ENCODE measurements around the gene TARS2.

The TARS2 gene

GRCh38 chr1:150528196-150528595, 41.0 kb downstream of the TARS2 start:
- no peak for DNase-seq (ENCODE audit: insufficient read length)
- no peak for TF ChIP-seq POLR2AphosphoS5 (IDR thresholded peaks at IDR 0.05; ENCODE audit: low read depth, low read length)
- no peak for TF ChIP-seq TAF1 (IDR thresholded peaks at IDR 0.05; ENCODE audit: borderline replicate concordance, low read depth, low read length)
- no peak for TF ChIP-seq POLR2A (IDR thresholded peaks at IDR 0.05; ENCODE audit: low read depth, low read length)
- FAIRE-seq, result no peak

DNA sequence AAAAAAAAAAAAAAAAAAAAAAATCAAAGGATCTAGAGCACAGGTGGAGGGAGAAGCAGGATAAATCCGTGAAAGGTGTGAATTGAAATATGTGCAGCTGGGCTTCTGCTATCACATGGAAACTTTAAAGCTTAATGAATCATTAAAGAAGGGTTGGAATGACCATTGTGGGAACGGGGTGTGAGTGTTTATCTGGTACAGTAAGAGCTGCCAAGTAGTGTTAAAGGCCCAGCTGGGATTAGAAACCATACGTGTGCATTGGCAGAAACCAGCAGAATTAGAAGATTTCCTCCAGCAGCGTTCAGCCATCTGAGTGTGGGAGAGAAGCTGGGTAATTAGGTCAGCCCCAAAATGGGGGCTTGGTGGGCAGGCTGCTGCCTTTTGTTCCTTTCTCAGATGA, 41.8 kb downstream of the TARS2 start:
- FAIRE-seq (no peak), DNase-seq (ENCODE audit: insufficient read length) (no peak)
- TF ChIP-seq TAF1 (IDR thresholded peaks at IDR 0.05; ENCODE audit: borderline replicate concordance, low read depth, low read length) (no peak), POLR2A (IDR thresholded peaks at IDR 0.05; ENCODE audit: low read depth, low read length) (no peak), POLR2AphosphoS5 (IDR thresholded peaks at IDR 0.05; ENCODE audit: low read depth, low read length) (no peak)

DNA sequence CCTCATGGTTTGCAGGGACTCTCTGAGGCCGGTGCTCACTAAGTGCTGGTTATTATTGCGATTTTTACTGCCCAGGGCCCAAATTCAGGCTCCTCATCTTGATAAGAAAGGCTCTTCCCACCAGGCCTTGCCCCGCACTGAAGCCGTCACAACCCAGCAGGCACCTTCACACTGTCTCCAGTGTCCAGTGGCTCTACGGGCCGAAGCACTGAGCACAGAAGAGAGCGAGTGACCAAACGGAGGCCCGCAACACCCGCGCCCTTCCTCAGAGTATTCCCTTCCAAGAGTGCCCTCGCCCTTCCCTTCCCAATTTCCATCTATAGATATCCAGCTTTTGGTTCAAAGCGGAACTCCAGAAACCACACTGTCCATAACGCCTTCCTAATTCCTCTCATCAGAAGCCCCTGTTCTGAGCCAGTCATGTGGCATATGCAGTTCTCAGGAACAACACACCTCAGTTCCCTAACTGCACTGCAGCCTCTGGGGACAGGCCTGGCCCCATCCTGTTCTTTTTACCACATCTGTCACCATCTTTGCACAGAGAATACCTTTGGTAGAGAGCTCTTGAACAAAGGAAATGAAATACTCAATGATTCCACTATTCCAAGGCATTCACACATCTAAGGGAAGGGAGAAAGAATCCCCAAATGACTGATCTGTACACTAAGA, 43.4 kb downstream of the TARS2 start:
- no peak for DNase-seq (ENCODE audit: insufficient read length)
- TF ChIP-seq POLR2A (IDR thresholded peaks at IDR 0.05; ENCODE audit: low read depth, low read length), result no peak
- TF ChIP-seq POLR2AphosphoS5 (IDR thresholded peaks at IDR 0.05; ENCODE audit: low read depth, low read length), result no peak
- no peak for TF ChIP-seq TAF1 (IDR thresholded peaks at IDR 0.05; ENCODE audit: borderline replicate concordance, low read depth, low read length)
- FAIRE-seq, result no peak

- no peak for FAIRE-seq
- TF ChIP-seq TAF1 (IDR thresholded peaks at IDR 0.05; ENCODE audit: borderline replicate concordance, low read depth, low read length) (no peak), POLR2AphosphoS5 (IDR thresholded peaks at IDR 0.05; ENCODE audit: low read depth, low read length) (no peak), POLR2A (IDR thresholded peaks at IDR 0.05; ENCODE audit: low read depth, low read length) (no peak)
- DNase-seq (ENCODE audit: insufficient read length), result no peak
These were observed 45.6 kb downstream of the TARS2 start for GRCh38 chr1:150532860-150533259.

DNA sequence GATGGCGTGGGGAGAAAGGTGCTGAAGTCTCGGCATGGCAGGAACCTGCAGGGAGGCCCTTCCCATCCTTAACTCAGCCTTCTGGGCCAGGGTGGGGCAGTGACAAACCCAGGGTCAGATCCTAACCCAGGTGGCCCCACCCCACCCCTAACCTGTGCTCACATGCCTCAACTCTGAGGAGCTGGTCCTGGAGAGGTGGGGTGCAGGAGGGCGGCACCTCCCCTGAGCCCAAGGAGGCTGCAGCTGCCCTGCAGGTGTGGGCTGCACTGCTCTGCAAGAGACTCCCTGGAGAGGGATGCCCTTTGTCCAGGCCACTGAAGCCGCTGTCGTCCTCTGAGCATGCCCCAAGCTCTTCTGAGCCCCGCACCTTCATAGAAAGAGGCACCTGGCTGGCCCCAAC, 46.8 kb downstream of the TARS2 start:
- TF ChIP-seq TAF1 (IDR thresholded peaks at IDR 0.05; ENCODE audit: borderline replicate concordance, low read depth, low read length), result no peak
- DNase-seq (ENCODE audit: insufficient read length) (no peak), FAIRE-seq (no peak)

- no peak for TF ChIP-seq POLR2A (IDR thresholded peaks at IDR 0.05; ENCODE audit: low read depth, low read length)
- TF ChIP-seq POLR2AphosphoS5 (IDR thresholded peaks at IDR 0.05; ENCODE audit: low read depth, low read length), result no peak
- no peak for TF ChIP-seq TAF1 (IDR thresholded peaks at IDR 0.05; ENCODE audit: borderline replicate concordance, low read depth, low read length)
- no peak for FAIRE-seq
- DNase-seq (ENCODE audit: insufficient read length), result no peak
These were observed 48.5 kb downstream of the TARS2 start for GRCh38 chr1:150535511-150536287.

DNA sequence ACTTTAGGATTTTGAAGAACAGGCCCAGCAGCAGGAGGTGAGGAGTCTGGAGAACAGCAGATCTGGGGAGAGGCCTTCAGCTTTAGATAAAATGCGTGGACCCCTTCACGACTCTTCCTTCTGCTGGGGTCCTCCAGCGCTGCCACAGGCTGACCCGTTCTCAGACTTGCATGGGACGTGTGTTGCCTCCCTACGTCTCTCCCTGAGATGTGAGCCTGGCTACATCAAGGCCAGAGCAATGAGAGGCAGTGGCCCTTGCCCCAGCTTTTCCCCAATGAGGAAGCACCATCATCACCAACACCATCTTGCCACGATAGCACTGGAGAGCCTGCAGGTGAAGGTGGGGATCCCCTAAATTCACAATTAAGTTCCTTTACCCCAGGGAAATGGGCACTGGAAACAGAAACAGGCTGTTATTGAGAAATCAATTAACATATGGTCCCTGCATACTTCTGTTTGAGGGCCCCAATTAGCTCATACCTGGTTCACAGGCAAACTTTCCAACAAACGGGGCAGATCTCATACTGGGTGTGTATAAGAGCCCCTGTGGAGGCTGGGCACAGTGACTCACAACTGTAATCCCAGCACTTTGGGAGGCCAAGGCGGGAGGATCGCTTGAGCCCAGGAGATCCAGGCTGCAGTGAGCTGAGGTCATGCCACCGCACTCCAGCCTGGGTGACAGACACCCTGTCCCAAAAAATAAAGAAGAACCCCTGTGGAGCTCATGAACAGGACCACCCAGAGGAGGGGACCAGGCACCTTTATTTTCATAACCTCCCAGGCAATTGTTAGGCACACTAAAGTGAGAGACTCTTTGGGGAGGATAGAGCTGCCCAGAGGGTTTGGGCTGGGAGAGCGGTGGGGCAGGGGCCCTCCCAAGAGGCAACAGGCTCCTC, 49.9 kb downstream of the TARS2 start:
- DNase-seq (ENCODE audit: insufficient read length) (no peak), FAIRE-seq (no peak)
- no peak for TF ChIP-seq POLR2A (IDR thresholded peaks at IDR 0.05; ENCODE audit: low read depth, low read length)
- no peak for TF ChIP-seq POLR2AphosphoS5 (IDR thresholded peaks at IDR 0.05; ENCODE audit: low read depth, low read length)
- TF ChIP-seq TAF1 (IDR thresholded peaks at IDR 0.05; ENCODE audit: borderline replicate concordance, low read depth, low read length), result no peak

DNA sequence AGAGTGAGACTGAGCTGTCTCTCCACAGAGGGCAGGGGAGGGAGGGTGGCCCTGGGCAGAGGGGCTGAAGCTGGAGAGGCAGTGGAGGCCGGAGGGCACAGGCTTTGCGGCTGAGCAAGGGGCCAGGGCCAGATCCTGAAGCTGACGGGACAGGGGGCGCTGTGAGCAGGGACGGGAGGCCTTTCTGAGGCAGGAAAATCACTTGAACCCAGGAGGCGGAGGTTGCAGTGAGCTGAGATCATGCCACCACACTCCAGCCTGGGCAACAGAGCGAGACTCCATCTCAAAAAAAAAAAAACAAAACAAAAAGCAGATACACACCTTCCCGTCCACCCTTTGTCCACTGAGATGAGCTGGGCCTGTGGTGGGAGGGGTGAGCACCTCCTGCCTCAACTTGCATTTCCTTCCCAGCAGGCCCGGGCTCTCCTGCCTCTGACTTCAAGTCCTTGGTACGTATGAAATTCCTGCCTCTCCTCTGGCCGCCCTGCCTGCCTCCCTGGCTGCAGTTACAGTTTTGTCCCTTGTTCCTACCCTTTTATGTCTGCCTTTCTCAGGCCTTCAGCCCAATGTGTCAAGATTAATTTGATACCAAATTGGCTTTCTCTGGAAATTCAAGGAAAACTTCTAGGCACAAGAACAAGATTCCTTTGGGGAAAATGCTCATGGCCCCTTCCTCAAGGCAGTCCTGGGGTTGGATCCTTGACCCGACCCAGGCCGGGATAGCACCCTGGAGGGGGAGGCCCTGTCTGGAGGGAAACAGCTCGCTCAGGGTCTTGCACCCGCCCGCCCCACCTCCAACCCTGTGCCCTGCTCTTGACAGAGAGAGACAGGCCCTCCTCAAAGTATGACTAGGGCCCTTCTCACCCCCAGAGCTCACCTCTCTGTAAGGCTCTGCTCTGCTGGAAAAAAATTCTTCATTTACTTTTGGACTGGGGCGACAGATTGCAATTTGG, 50.8 kb downstream of the TARS2 start:
- FAIRE-seq, result no peak
- no peak for DNase-seq (ENCODE audit: insufficient read length)
- no peak for TF ChIP-seq TAF1 (IDR thresholded peaks at IDR 0.05; ENCODE audit: borderline replicate concordance, low read depth, low read length)
- TF ChIP-seq POLR2AphosphoS5 (IDR thresholded peaks at IDR 0.05; ENCODE audit: low read depth, low read length), result no peak
- TF ChIP-seq POLR2A (IDR thresholded peaks at IDR 0.05; ENCODE audit: low read depth, low read length), result no peak

DNA sequence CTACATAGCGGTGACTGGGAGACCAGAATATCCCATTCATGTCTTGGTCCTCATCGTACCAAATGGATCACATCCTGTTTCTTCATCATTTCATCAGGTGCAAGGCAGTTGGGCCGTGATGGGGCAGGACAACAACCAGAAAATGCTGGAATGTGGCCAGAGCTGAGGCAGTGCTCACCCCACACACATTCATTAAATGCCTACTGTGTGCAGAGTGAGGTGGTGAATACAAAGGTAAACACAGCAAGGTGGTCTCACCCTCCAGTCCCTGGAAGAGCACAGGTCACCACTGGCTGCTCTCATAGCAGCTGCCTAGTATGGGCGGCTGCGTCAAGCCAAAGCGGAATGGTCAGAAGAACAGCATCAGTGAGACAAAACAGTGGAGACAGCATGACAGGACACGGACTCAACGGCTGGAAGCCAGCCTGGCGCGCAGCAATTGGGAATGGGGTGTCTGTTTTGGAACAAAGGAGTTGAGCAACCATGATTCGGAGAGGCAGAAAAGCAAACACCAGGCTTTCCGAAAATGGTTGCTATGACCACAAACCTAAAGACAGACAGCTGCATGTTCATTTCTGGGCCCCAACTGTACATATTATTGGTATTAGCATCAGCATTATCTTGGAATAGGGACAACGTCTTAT, 56.4 kb downstream of the TARS2 start:
- TF ChIP-seq POLR2A (IDR thresholded peaks at IDR 0.05; ENCODE audit: low read depth, low read length) (no peak), POLR2AphosphoS5 (IDR thresholded peaks at IDR 0.05; ENCODE audit: low read depth, low read length) (no peak), TAF1 (IDR thresholded peaks at IDR 0.05; ENCODE audit: borderline replicate concordance, low read depth, low read length) (no peak)
- no peak for FAIRE-seq
- no peak for DNase-seq (ENCODE audit: insufficient read length)

DNA sequence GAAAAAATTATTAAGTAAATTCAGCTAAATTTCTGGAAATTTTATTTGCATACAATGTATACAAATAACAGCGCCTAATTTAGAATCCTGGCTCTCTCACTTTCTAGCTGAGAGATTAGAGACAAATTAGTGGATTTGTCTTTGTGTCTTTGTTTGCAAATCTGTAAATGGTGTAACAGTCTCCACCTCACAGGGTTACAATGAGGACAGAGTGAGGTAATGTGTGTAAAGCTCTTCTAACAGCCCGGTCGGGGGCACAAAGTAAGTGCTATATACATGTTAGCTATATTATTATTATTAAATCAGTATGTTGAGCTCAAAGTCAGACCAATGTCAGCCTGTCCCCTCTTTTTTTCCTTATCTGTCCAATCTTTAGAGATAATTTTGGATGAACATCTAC, 57.0 kb downstream of the TARS2 start:
- TF ChIP-seq POLR2AphosphoS5 (IDR thresholded peaks at IDR 0.05; ENCODE audit: low read depth, low read length), result no peak
- no peak for TF ChIP-seq TAF1 (IDR thresholded peaks at IDR 0.05; ENCODE audit: borderline replicate concordance, low read depth, low read length)
- no peak for TF ChIP-seq POLR2A (IDR thresholded peaks at IDR 0.05; ENCODE audit: low read depth, low read length)
- DNase-seq (ENCODE audit: insufficient read length) (no peak), FAIRE-seq (no peak)
